Measurements from ENCODE around the gene NFATC3.
"Not testable (repeated sequence)": the region's sequence is repeated elsewhere in the genome, so short reads cannot be mapped to it uniquely, and the experiment has no call there.

NFATC3 gene

GRCh38 chr16:68116256-68116867 lies 31.2 kb downstream of the NFATC3 start:
- DNase-seq (ENCODE audit: extremely low read depth, low read depth): no peak
- no peak overlapping the region for H3K4me3 ChIP-seq (replicated peaks; ENCODE audit: low read depth, low read length)
- TF ChIP-seq, protein P1, sequence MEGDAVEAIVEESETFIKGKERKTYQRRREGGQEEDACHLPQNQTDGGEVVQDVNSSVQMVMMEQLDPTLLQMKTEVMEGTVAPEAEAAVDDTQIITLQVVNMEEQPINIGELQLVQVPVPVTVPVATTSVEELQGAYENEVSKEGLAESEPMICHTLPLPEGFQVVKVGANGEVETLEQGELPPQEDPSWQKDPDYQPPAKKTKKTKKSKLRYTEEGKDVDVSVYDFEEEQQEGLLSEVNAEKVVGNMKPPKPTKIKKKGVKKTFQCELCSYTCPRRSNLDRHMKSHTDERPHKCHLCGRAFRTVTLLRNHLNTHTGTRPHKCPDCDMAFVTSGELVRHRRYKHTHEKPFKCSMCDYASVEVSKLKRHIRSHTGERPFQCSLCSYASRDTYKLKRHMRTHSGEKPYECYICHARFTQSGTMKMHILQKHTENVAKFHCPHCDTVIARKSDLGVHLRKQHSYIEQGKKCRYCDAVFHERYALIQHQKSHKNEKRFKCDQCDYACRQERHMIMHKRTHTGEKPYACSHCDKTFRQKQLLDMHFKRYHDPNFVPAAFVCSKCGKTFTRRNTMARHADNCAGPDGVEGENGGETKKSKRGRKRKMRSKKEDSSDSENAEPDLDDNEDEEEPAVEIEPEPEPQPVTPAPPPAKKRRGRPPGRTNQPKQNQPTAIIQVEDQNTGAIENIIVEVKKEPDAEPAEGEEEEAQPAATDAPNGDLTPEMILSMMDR (IDR thresholded peaks at IDR 0.05; ENCODE audit: low read depth, low read length, missing control alignments): peak; percentile 46

DNA sequence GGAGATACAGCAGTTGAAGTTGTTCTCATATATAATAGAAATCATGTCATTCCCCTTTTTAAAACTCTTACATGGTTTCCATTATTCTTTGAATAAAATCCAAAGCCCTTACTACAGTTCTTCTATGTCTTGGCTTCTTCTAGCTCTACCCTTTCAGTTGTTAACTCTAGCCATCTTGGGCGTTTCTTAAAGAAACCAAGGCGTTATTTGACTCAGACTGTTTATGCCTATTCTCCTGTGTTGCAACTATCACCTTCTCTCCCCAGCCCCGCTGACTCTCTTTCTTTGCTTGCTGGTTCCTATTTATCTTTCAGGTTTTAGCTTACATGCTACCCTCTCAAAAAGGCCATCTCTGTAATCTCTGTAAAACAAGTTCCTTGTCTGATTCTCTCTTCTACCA lies 32.7 kb downstream of the NFATC3 start:
- no peak overlapping the region for H3K4me3 ChIP-seq (replicated peaks; ENCODE audit: low read depth, low read length)
- DNase-seq (ENCODE audit: extremely low read depth, low read depth): no peak

DNA sequence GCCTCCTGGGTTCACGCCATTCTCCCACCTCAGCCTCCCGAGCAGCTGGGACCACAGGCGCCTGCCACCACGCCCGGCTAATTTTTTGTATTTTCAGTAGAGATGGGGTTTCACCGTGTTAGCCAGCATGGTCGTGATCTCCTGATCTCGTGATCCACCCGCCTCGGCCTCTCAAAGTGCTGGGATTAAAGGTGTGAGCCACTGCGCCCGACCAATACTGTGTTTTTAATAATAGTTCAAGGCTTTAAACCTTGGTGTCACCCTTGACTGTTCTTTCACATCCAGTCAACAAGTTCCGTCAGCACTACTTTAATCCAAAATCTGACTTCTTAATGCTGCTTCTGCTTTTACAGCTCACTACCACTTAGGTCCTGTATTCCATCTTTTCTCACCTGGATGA lies 33.8 kb downstream of the NFATC3 start:
- not testable (repeated sequence) for H3K4me3 ChIP-seq (replicated peaks; ENCODE audit: low read depth, low read length); DNase-seq (ENCODE audit: extremely low read depth, low read depth)

More for the DNA sequence above, 32.7 kb downstream of the NFATC3 start:
- TF ChIP-seq, protein P1 (IDR thresholded peaks at IDR 0.05; ENCODE audit: low read depth, low read length, missing control alignments): no peak

DNA sequence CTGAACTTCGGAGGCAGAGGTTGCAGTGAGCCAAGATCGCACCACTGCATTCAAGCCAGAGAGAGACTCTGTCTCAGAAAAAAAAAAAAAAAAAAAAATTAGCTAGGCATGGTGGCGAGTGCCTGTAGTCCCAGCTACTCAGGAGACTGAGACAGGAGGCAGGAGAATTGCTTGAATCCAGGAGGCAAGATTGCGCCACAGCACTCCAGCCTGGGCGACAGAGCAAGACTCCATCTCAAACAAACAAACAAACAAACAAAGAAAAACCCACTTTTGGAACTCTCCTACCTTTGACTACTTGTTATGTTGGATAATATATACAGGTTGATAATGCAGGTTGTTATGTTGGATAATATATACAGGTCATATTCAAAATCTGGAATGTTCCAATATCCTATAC lies 35.3 kb downstream of the NFATC3 start:
- not testable (repeated sequence) for H3K4me3 ChIP-seq (replicated peaks; ENCODE audit: low read depth, low read length); DNase-seq (ENCODE audit: extremely low read depth, low read depth)

GRCh38 chr16:68126395-68126794 lies 41.2 kb downstream of the NFATC3 start:
- TF ChIP-seq, protein P1 (IDR thresholded peaks at IDR 0.05; ENCODE audit: low read depth, low read length, missing control alignments): no peak
- no peak for DNase-seq (ENCODE audit: extremely low read depth, low read depth)
- no peak overlapping the region for H3K4me3 ChIP-seq (replicated peaks; ENCODE audit: low read depth, low read length)

- no peak overlapping the region for H3K4me3 ChIP-seq (replicated peaks; ENCODE audit: low read depth, low read length)
- TF ChIP-seq, protein P1 (IDR thresholded peaks at IDR 0.05; ENCODE audit: low read depth, low read length, missing control alignments): no peak
- no peak for DNase-seq (ENCODE audit: extremely low read depth, low read depth)
Observed at GRCh38 chr16:68128577-68129305, 43.6 kb downstream of the NFATC3 start.

DNA sequence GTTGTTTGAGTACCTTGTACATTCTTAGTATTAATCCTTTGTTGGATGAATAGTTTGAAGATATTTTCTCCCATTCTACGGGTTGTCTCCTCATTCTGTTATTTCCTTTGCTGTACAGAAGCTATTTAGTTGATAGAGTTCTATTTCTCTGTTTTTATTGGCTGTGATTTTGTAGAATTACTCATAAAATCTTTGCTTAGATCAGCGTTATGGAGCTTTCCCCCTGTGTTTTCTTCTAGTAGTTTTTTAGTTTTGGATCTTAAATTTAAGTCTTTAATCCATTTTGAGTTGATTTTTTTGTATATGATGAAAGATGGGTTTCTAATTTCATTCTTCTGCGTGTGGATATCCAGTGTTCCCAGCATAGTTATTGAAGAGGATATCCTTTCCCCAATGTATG lies 45.4 kb downstream of the NFATC3 start:
- DNase-seq (ENCODE audit: extremely low read depth, low read depth): no peak
- TF ChIP-seq, protein P1 (IDR thresholded peaks at IDR 0.05; ENCODE audit: low read depth, low read length, missing control alignments): no peak
- H3K4me3 ChIP-seq (replicated peaks; ENCODE audit: low read depth, low read length): no peak overlapping the region
